Measurements from ENCODE around the gene SMAD6.

DNA sequence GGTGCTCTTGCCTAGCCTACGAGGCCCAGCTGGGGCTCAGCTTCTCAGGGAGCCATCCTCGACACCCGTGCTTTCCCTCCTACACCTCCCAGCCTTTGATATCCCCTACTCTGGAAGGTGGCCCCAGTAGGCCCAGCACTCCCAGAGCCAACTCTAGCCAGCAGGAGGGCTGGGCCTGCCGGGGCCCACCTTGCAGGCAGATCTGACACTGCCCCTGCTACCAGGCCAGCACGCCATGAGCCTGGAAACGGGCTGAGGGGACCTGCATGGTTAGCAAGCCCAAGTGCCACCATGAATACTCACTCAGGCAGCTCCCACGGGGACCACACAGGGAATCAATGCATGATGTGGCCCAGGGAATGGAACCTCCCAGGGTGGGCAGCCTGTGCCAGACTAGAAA, 123.7 kb downstream of the SMAD6 start:
- TF ChIP-seq, protein P1, sequence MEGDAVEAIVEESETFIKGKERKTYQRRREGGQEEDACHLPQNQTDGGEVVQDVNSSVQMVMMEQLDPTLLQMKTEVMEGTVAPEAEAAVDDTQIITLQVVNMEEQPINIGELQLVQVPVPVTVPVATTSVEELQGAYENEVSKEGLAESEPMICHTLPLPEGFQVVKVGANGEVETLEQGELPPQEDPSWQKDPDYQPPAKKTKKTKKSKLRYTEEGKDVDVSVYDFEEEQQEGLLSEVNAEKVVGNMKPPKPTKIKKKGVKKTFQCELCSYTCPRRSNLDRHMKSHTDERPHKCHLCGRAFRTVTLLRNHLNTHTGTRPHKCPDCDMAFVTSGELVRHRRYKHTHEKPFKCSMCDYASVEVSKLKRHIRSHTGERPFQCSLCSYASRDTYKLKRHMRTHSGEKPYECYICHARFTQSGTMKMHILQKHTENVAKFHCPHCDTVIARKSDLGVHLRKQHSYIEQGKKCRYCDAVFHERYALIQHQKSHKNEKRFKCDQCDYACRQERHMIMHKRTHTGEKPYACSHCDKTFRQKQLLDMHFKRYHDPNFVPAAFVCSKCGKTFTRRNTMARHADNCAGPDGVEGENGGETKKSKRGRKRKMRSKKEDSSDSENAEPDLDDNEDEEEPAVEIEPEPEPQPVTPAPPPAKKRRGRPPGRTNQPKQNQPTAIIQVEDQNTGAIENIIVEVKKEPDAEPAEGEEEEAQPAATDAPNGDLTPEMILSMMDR (IDR thresholded peaks at IDR 0.05): no peak
- no peak for TF ChIP-seq POLR2A (IDR thresholded peaks at IDR 0.05)
